GM23338 (cell line): ENCODE measurements around the gene CLEC17A. TPM values are rescaled to one million over a fixed set of nuclear protein-coding genes. Genes with fewer than 3 reads are reported as not detected.

ENCODE experiments used
- ATAC-seq: fragments of 200-7000 bp; cut with Tn5 transposase; 3 replicates; pipeline ENCODE4 v1.9.1; 2020
- DNase-seq: peaks from one replicate; pipeline ENCODE4 v3.0.0-alpha.2; 2015; ENCODE audit warnings: low spot score
- H2AFZ ChIP-seq: fragments of 200-600 bp; sonication (generic); 2 replicates; pipeline ENCODE4 v1.8.0; 2016; ENCODE audit warnings: antibody characterized with exemption, mild to moderate bottlenecking, moderate library complexity
- H3F3A ChIP-seq: fragments of 200-600 bp; sonication (generic); replicated peaks from 2 replicates; pipeline ENCODE4 v1.8.0; 2017; ENCODE audit warnings: antibody characterized with exemption, mixed run types, low read depth
- H3K27ac ChIP-seq: fragments of 200-600 bp; sonication (generic); 2 replicates; pipeline ENCODE4 v1.6.1; 2016; ENCODE audit warnings: low read depth
- H3K27me3 ChIP-seq: fragments of 200-600 bp; sonication (generic); 2 replicates; pipeline ENCODE4 v1.8.0; 2016; ENCODE audit warnings: mild to moderate bottlenecking, mixed run types, moderate library complexity; ENCODE audit not compliant: insufficient read depth
- H3K36me3 ChIP-seq: fragments of 200-600 bp; sonication (generic); 2 replicates; pipeline ENCODE4 v1.8.0; 2016; ENCODE audit warnings: mild to moderate bottlenecking; ENCODE audit not compliant: insufficient read depth
- H3K4me1 ChIP-seq: fragments of 200-600 bp; sonication (generic); 2 replicates; pipeline ENCODE4 v1.8.0; 2016; ENCODE audit warnings: mild to moderate bottlenecking, moderate library complexity; ENCODE audit not compliant: insufficient read depth
- H3K4me2 ChIP-seq: fragments of 200-600 bp; sonication (generic); 2 replicates; pipeline ENCODE4 v1.7.1; 2017; ENCODE audit warnings: mixed run types
- H3K4me3 ChIP-seq: fragments of 200-600 bp; sonication (generic); 2 replicates; pipeline ENCODE4 v1.6.1; 2016; ENCODE audit warnings: mixed run types
- H3K79me2 ChIP-seq: fragments of 200-600 bp; sonication (generic); replicated peaks from 2 replicates; pipeline ENCODE4 v1.8.0; 2017; ENCODE audit warnings: mild to moderate bottlenecking; ENCODE audit not compliant: insufficient read depth
- H3K9me2 ChIP-seq: fragments of 200-600 bp; sonication (generic); 2 replicates; pipeline ENCODE4 v1.8.0; 2017; ENCODE audit not compliant: insufficient read depth
- H4K20me1 ChIP-seq: fragments of 200-600 bp; sonication (generic); replicated peaks from 2 replicates; pipeline ENCODE4 v1.8.0; 2017; ENCODE audit warnings: mild to moderate bottlenecking; ENCODE audit not compliant: insufficient read depth
- H3K27ac Mint-ChIP-seq: 2 replicates; pipeline ENCODE4 v1.8.0; 2020; ENCODE audit warnings: inconsistent platforms, mild to moderate bottlenecking, moderate library complexity, mixed read lengths
- H3K27me3 Mint-ChIP-seq: 3 replicates; pipeline ENCODE4 v1.8.0; 2022; ENCODE audit warnings: low read depth, mild to moderate bottlenecking, moderate library complexity, mixed read lengths, inconsistent platforms; ENCODE audit not compliant: insufficient read depth, poor library complexity
- H3K36me3 Mint-ChIP-seq: 3 replicates; pipeline ENCODE4 v1.8.0; 2021; ENCODE audit warnings: low read depth, mild to moderate bottlenecking, inconsistent platforms, moderate library complexity, mixed read lengths
- H3K4me1 Mint-ChIP-seq: 3 replicates; pipeline ENCODE4 v1.8.0; 2020; ENCODE audit warnings: mild to moderate bottlenecking, inconsistent platforms, mixed read lengths
- H3K4me3 Mint-ChIP-seq: 3 replicates; pipeline ENCODE4 v1.8.0; 2021; ENCODE audit warnings: moderate library complexity, mild to moderate bottlenecking, inconsistent platforms, mixed read lengths
- H3K9me3 Mint-ChIP-seq: 3 replicates; pipeline ENCODE4 v1.8.0; 2020; ENCODE audit warnings: moderate library complexity, mild to moderate bottlenecking, inconsistent platforms, mixed read lengths
- EZH2phosphoT487 ChIP-seq: fragments of 200-600 bp; sonication (generic); IDR thresholded peaks from one replicate; pipeline ENCODE4 v1.8.1; 2018; ENCODE audit warnings: antibody characterized with exemption; ENCODE audit not compliant: unreplicated experiment
- JUNB ChIP-seq: IDR thresholded peaks from one replicate; pipeline ENCODE4 v1.6.1; 2016; ENCODE audit warnings: antibody characterized with exemption; ENCODE audit not compliant: unreplicated experiment
- NANOG ChIP-seq: IDR thresholded peaks from 2 replicates; pipeline ENCODE4 v1.6.1; 2016; ENCODE audit warnings: antibody characterized with exemption, borderline replicate concordance
- STAT1 ChIP-seq: IDR thresholded peaks from one replicate; pipeline ENCODE4 v1.6.1; 2016; ENCODE audit warnings: antibody characterized with exemption; ENCODE audit not compliant: unreplicated experiment
- ZNF114 ChIP-seq: fragments of 250-450 bp; sonication (Bioruptor Pico); IDR thresholded peaks from 2 replicates; pipeline ENCODE4 v1.5.0; 2020; ENCODE audit warnings: mild to moderate bottlenecking, moderate library complexity
- ZNF331 ChIP-seq: fragments of 250-450 bp; sonication (Bioruptor Pico); IDR thresholded peaks from 2 replicates; pipeline ENCODE4 v1.5.0; 2020; ENCODE audit warnings: low read depth, mild to moderate bottlenecking, moderate library complexity
- polyA plus RNA-seq: library from polyadenylated mRNA; unstranded; fragments of >200 nt; fragmentation: Nextera tagmentation; extraction: Ambion mirVana; gene quantifications from 2 replicates; pipeline ENCODE4 v1.2.1, GENCODE V29; 2016
- total RNA-seq: library from RNA; depleted of rRNA; stranded (reverse); fragments of >200 nt; shearing (Covaris generic); gene quantifications from 2 replicates; pipeline ENCODE4 v1.2.3, GENCODE V29; 2014
- TF ChIP-seq, protein P1 (sequence below): fragments of 250-450 bp; sonication (Bioruptor Pico); IDR thresholded peaks from 2 replicates; pipeline ENCODE4 v1.5.0; 2020; ENCODE audit warnings: mild to moderate bottlenecking, moderate library complexity
- TF ChIP-seq, protein P2 (sequence below), 2 experiments: fragments of 200-600 bp in 1 of 2; sonication (generic) in 1 of 2; conservative IDR thresholded peaks; 2 replicates each; pipeline versions ENCODE4 v1.5.1 to v1.6.1; 2016 to 2017; ENCODE audit warnings: antibody characterized with exemption in 2 of 2, low read depth in 2 of 2, mild to moderate bottlenecking in 2 of 2, moderate library complexity in 1 of 2

The CLEC17A gene
- total and polyA plus RNA-seq, 2 experiments from 2014 or later: 0.17 TPM; not detected in 1

DNA sequence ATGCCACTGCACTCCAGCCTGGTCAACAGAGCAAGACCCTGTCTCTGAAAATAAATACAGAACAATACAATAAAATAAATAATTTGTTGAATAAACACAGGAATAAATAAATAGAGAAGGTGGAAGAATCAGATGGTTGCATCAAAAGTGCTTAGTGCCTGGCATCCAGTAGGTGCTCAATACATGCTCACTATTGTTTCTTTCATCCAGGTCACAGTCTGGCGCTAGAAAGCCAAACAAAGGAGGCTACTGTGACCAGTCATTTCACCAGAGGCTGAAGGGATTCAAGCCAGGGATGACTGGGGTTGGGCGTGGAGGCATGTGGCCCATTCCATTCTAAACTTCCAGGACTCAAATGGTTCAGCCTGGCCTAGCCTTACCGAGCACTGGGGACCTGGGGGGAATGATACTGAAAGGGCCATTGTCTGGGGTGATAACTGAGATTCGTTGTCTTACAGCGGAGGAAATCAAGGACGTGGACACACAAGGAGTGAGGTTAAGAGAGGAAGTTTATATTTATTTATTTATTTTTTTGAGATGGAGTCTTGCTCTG lies 7.4 kb upstream of the CLEC17A start:
- 0 out of 2 replicates have a peak, but pooled peaks cover 10% of the 10 kb centered on the region for H3F3A ChIP-seq
- no peak overlapping the region for H3K4me3 ChIP-seq
- Mint-ChIP-seq H3K9me3 (peaks cover 7% of the 10 kb centered on the region), H3K27ac (no peak overlapping the region), H3K4me1 (peaks cover 3% of the 10 kb centered on the region; the same call in 1 of the 3 replicates), H3K27me3 (peaks cover 7% of the 10 kb centered on the region), H3K36me3 (no peaks in the 10 kb centered on the region), H3K4me3 (no peak overlapping the region)
- no peak for DNase-seq
- no peaks in the 10 kb centered on the region for H3K36me3 ChIP-seq
- no peak for ATAC-seq
- H3K4me2 ChIP-seq: no peak overlapping the region
- no peaks in the 10 kb centered on the region; the same call in 1 of the 2 replicates for H3K4me1 ChIP-seq
- H3K79me2 ChIP-seq: peaks cover 9% of the 10 kb centered on the region
- H3K27me3 ChIP-seq: no peaks in the 10 kb centered on the region
- no peaks in the 10 kb centered on the region; the same call in 1 of the 2 replicates for H4K20me1 ChIP-seq
- H2AFZ ChIP-seq: no peak overlapping the region
- no peak overlapping the region for H3K27ac ChIP-seq
- TF ChIP-seq, protein P1, sequence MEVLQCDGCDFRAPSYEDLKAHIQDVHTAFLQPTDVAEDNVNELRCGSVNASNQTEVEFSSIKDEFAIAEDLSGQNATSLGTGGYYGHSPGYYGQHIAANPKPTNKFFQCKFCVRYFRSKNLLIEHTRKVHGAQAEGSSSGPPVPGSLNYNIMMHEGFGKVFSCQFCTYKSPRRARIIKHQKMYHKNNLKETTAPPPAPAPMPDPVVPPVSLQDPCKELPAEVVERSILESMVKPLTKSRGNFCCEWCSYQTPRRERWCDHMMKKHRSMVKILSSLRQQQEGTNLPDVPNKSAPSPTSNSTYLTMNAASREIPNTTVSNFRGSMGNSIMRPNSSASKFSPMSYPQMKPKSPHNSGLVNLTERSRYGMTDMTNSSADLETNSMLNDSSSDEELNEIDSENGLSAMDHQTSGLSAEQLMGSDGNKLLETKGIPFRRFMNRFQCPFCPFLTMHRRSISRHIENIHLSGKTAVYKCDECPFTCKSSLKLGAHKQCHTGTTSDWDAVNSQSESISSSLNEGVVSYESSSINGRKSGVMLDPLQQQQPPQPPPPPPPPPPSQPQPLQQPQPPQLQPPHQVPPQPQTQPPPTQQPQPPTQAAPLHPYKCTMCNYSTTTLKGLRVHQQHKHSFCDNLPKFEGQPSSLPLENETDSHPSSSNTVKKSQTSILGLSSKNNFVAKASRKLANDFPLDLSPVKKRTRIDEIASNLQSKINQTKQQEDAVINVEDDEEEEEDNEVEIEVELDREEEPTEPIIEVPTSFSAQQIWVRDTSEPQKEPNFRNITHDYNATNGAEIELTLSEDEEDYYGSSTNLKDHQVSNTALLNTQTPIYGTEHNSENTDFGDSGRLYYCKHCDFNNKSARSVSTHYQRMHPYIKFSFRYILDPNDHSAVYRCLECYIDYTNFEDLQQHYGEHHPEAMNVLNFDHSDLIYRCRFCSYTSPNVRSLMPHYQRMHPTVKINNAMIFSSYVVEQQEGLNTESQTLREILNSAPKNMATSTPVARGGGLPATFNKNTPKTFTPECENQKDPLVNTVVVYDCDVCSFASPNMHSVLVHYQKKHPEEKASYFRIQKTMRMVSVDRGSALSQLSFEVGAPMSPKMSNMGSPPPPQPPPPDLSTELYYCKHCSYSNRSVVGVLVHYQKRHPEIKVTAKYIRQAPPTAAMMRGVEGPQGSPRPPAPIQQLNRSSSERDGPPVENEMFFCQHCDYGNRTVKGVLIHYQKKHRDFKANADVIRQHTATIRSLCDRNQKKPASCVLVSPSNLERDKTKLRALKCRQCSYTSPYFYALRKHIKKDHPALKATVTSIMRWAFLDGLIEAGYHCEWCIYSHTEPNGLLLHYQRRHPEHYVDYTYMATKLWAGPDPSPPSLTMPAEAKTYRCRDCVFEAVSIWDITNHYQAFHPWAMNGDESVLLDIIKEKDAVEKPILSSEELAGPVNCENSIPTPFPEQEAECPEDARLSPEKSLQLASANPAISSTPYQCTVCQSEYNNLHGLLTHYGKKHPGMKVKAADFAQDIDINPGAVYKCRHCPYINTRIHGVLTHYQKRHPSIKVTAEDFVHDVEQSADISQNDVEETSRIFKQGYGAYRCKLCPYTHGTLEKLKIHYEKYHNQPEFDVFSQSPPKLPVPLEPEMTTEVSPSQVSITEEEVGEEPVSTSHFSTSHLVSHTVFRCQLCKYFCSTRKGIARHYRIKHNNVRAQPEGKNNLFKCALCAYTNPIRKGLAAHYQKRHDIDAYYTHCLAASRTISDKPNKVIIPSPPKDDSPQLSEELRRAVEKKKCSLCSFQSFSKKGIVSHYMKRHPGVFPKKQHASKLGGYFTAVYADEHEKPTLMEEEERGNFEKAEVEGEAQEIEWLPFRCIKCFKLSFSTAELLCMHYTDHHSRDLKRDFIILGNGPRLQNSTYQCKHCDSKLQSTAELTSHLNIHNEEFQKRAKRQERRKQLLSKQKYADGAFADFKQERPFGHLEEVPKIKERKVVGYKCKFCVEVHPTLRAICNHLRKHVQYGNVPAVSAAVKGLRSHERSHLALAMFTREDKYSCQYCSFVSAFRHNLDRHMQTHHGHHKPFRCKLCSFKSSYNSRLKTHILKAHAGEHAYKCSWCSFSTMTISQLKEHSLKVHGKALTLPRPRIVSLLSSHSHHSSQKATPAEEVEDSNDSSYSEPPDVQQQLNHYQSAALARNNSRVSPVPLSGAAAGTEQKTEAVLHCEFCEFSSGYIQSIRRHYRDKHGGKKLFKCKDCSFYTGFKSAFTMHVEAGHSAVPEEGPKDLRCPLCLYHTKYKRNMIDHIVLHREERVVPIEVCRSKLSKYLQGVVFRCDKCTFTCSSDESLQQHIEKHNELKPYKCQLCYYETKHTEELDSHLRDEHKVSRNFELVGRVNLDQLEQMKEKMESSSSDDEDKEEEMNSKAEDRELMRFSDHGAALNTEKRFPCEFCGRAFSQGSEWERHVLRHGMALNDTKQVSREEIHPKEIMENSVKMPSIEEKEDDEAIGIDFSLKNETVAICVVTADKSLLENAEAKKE (CRISPR knock-in tag): no peak
- no peak for TF ChIP-seq NANOG
- TF ChIP-seq ZNF114 (CRISPR knock-in tag): no peak
- TF ChIP-seq, protein P2, sequence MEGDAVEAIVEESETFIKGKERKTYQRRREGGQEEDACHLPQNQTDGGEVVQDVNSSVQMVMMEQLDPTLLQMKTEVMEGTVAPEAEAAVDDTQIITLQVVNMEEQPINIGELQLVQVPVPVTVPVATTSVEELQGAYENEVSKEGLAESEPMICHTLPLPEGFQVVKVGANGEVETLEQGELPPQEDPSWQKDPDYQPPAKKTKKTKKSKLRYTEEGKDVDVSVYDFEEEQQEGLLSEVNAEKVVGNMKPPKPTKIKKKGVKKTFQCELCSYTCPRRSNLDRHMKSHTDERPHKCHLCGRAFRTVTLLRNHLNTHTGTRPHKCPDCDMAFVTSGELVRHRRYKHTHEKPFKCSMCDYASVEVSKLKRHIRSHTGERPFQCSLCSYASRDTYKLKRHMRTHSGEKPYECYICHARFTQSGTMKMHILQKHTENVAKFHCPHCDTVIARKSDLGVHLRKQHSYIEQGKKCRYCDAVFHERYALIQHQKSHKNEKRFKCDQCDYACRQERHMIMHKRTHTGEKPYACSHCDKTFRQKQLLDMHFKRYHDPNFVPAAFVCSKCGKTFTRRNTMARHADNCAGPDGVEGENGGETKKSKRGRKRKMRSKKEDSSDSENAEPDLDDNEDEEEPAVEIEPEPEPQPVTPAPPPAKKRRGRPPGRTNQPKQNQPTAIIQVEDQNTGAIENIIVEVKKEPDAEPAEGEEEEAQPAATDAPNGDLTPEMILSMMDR (conservative IDR thresholded peaks at IDR 0.05; ENCODE audit: low read depth in 2 of 2): no peak
- TF ChIP-seq ZNF331 (CRISPR knock-in tag): no peak
- no peak for TF ChIP-seq EZH2phosphoT487
- no peak for TF ChIP-seq STAT1
- no peak for TF ChIP-seq JUNB
- no peaks in the 10 kb centered on the region for H3K9me2 ChIP-seq
